ENCODE results near the gene MPRIP. TPM values are rescaled to one million over a fixed set of nuclear protein-coding genes. Genes with fewer than 3 reads are reported as not detected.

The MPRIP gene
- total RNA-seq, 4 donors from 2014 or later = 65.7 to 168 (median 147) TPM

DNA sequence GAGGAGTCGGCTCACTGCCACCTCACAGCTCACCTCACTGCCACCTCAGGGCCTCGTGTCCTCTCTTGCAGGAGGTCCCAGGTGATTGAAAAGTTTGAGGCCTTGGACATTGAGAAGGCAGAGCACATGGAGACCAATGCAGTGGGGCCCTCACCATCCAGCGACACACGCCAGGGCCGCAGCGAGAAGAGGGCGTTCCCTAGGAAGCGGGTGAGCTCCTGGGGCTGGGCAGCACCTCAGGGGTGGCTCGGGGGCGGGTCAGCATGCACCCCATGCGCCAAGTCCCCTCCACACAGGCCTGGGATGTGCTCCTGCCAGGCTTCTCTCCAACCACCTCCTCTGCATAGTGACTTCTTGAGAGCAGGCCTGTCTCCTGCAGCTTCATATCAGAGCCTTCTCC, 100.3 kb downstream of the MPRIP start:
- TF ChIP-seq CTCF (IDR thresholded peaks at IDR 0.05) (no peak), POLR2A (IDR thresholded peaks at IDR 0.05) (no peak)
- WGBS, 2 donors = 43 to 49% methylated on average over 6 to 11 of the region's 11 CpGs
- intact Hi-C loops (cut with DNase I) = loop anchor here (10.0 kb wide), 1 partner anchor 92 kb away; the partner anchor contains the start of gene FLCN
- H3K4me1 ChIP-seq = peaks cover 14 to 33% (median 19%) of the 10 kb centered on the region in 3 donors
- no peaks in the 10 kb centered on the region for H3K9me3 ChIP-seq
- no peak overlapping the region for H3K4me3 ChIP-seq
- H3K27ac ChIP-seq = no peak overlapping the region
- H3K36me3 ChIP-seq = peaks cover 40 to 100% (median 66%) of the 10 kb centered on the region in 3 donors
- no peak for DNase-seq
- no peaks in the 10 kb centered on the region for H3K27me3 ChIP-seq

- DNase-seq = no peak
- WGBS, 2 donors = 100% methylated on average over 2 of the region's 19 CpGs; no CpG with 5 or more reads in 1 of the 2 donors
- no peak overlapping the region for H3K4me3 ChIP-seq
- no peak for TF ChIP-seq CTCF (IDR thresholded peaks at IDR 0.05)
- no peak for TF ChIP-seq POLR2A (IDR thresholded peaks at IDR 0.05)
- H3K27me3 ChIP-seq = no peaks in the 10 kb centered on the region
- peaks cover 31 to 100% (median 56%) of the 10 kb centered on the region in 3 donors for H3K36me3 ChIP-seq
- intact Hi-C loops (cut with DNase I) = loop anchor here (10.0 kb wide), 1 partner anchor 91 kb away; the partner anchor contains the start of gene FLCN
- H3K4me1 ChIP-seq = peaks cover 14 to 33% (median 19%) of the 10 kb centered on the region in 3 donors
- no peaks in the 10 kb centered on the region for H3K9me3 ChIP-seq
- no peak overlapping the region for H3K27ac ChIP-seq
Measured at GRCh38 chr17:17143501-17143900, 101.2 kb downstream of the MPRIP start.

DNA sequence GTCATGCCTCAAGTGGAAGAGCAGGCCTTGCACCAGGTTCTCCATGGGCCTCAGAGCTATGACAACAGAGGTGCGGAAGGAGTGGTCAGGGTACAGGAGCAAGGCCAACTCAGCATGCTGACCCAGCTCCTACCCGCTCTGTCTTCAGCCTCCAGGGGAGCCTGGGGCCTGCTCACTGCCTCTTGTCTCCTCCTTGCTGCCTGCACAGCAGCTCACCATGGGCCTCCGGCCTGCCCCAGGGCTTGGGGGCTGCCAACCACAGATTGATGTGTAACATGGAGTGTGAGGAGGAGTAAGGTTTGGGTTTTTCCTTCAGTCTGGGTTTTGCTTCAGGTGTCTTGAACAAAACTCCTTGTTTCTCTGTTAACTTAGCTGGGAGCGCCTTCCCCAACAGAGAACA, 101.8 kb downstream of the MPRIP start:
- H3K9me3 ChIP-seq = no peaks in the 10 kb centered on the region
- no peaks in the 10 kb centered on the region for H3K27me3 ChIP-seq
- DNase-seq = no peak
- peaks cover 14 to 33% (median 19%) of the 10 kb centered on the region in 3 donors for H3K4me1 ChIP-seq
- no peak overlapping the region for H3K4me3 ChIP-seq
- no peak for TF ChIP-seq CTCF (IDR thresholded peaks at IDR 0.05)
- TF ChIP-seq POLR2A (IDR thresholded peaks at IDR 0.05) = no peak
- WGBS, 2 donors = 80 to 100% methylated on average over 1 of the region's 4 CpGs
- peaks cover 25 to 100% (median 51%) of the 10 kb centered on the region in 3 donors for H3K36me3 ChIP-seq
- intact Hi-C loops (cut with DNase I) = loop anchor here (10.0 kb wide), 1 partner anchor 91 kb away; the partner anchor contains the start of gene FLCN
- H3K27ac ChIP-seq = no peak overlapping the region

GRCh38 chr17:17144916-17145665, 102.8 kb downstream of the MPRIP start:
- H3K36me3 ChIP-seq = peaks cover 25 to 98% (median 43%) of the 10 kb centered on the region in 3 donors
- WGBS, 2 donors = 91 to 92% methylated on average over 8 to 12 of the region's 13 CpGs

More at GRCh38 chr17:17144916-17145665, 102.8 kb downstream of the MPRIP start:
- intact Hi-C loops (cut with DNase I) = loop anchor here (10.0 kb wide), 1 partner anchor 90 kb away; the partner anchor contains the start of gene FLCN
- TF ChIP-seq POLR2A (IDR thresholded peaks at IDR 0.05) (no peak), CTCF (IDR thresholded peaks at IDR 0.05) (no peak)
- Histone ChIP-seq H3K4me1 (peaks cover 14 to 28% (median 19%) of the 10 kb centered on the region in 3 donors), H3K27me3 (no peaks in the 10 kb centered on the region), H3K9me3 (no peaks in the 10 kb centered on the region), H3K4me3 (no peak overlapping the region), H3K27ac (no peak overlapping the region)
- DNase-seq = no peak

All from esophagus squamous epithelium (tissue), 5 donors.